GDM1 (cell line): ENCODE measurements around the gene COLQ.
"Not testable (repeated sequence)": the region's sequence is repeated elsewhere in the genome, so short reads cannot be mapped to it uniquely, and the experiment has no call there.

ENCODE experiments used
- DNase-seq: peaks from one replicate; lab custom pipeline; 2025; lab: John Stamatoyannopoulos, UW

Gene COLQ

GRCh38 chr3:15490158-15490557 is 31.3 kb downstream of the COLQ start:
- DNase-seq = no peak

- no peak for DNase-seq
Observed at GRCh38 chr3:15488002-15488401, 33.5 kb downstream of the COLQ start.

GRCh38 chr3:15486979-15487378 is 34.5 kb downstream of the COLQ start:
- DNase-seq = no peak

GRCh38 chr3:15486020-15486419 is 35.5 kb downstream of the COLQ start:
- no peak for DNase-seq

- DNase-seq = not testable (repeated sequence)
Observed at GRCh38 chr3:15484551-15484950, 37.0 kb downstream of the COLQ start.

- no peak for DNase-seq
Observed at GRCh38 chr3:15479400-15480224, 41.9 kb downstream of the COLQ start.

- DNase-seq = no peak
Observed at GRCh38 chr3:15478640-15478979, 42.9 kb downstream of the COLQ start.

- no peak for DNase-seq
Observed at GRCh38 chr3:15477951-15478639, 43.4 kb downstream of the COLQ start.

- no peak for DNase-seq
Observed at GRCh38 chr3:15476378-15476777, 45.1 kb downstream of the COLQ start.

GRCh38 chr3:15475161-15475560 is 46.3 kb downstream of the COLQ start:
- DNase-seq = no peak

GRCh38 chr3:15471861-15472260 is 49.6 kb downstream of the COLQ start:
- DNase-seq = no peak

GRCh38 chr3:15470849-15471248 is 50.7 kb downstream of the COLQ start:
- DNase-seq = no peak

- no peak for DNase-seq
Observed at GRCh38 chr3:15470261-15470660, 51.2 kb downstream of the COLQ start.

GRCh38 chr3:15467227-15468181 is 54.0 kb downstream of the COLQ start:
- DNase-seq = no peak

GRCh38 chr3:15465876-15466585 is 55.5 kb downstream of the COLQ start:
- DNase-seq = no peak

GRCh38 chr3:15462451-15462850 is 59.1 kb downstream of the COLQ start:
- no peak for DNase-seq

- peak; percentile 88 for DNase-seq
Observed at GRCh38 chr3:15460891-15461531, 60.5 kb downstream of the COLQ start.

GRCh38 chr3:15458212-15458780 is 63.2 kb downstream of the COLQ start:
- DNase-seq = no peak

GRCh38 chr3:15456915-15457314 is 64.6 kb downstream of the COLQ start:
- not testable (repeated sequence) for DNase-seq

- DNase-seq = no peak
Observed at GRCh38 chr3:15456321-15456720, 65.2 kb downstream of the COLQ start.

- DNase-seq = no peak
Observed at GRCh38 chr3:15455756-15456155, 65.8 kb downstream of the COLQ start.
